Right lobe of liver (tissue), 6 donors: ENCODE data around the gene MED14. TPM values are rescaled to one million over a fixed set of nuclear protein-coding genes. Genes with fewer than 3 reads are reported as not detected.
"Not testable (repeated sequence)": the region's sequence is repeated elsewhere in the genome, so short reads cannot be mapped to it uniquely, and the experiment has no call there.

Experiments used
- ATAC-seq, 4 donors: fragments of 200-7000 bp; cut with Tn5 transposase; one replicate each; pipeline ENCODE4 v1.9.1; 2020; ENCODE audit warnings: mild to moderate bottlenecking in 4 of 4, moderate library complexity in 4 of 4
- DNase-seq, 3 donors: peaks; one replicate each; pipeline ENCODE4 v3.0.0-alpha.2; 2020
- H3K27ac ChIP-seq, 3 donors: fragments of 200-600 bp; one replicate each; pipeline ENCODE4 v1.8.0; 2022
- H3K27me3 ChIP-seq, 2 donors: fragments of 200-600 bp; one replicate each; pipeline ENCODE4 v1.8.0; 2022
- H3K36me3 ChIP-seq, 4 donors: fragments of 200-600 bp; sonication (generic) in 1 of 4; one replicate each; pipeline versions ENCODE4 v1.5.1 to v1.8.0; 2017 to 2022; ENCODE audit warnings: control low read depth in 1 of 4
- H3K4me1 ChIP-seq, 4 donors: fragments of 200-600 bp; sonication (generic) in 1 of 4; one replicate each; pipeline versions ENCODE4 v1.5.1 to v1.8.0; 2017 to 2022; ENCODE audit warnings: control low read depth in 1 of 4
- H3K4me3 ChIP-seq, 3 donors: fragments of 200-600 bp; one replicate each; pipeline ENCODE4 v1.8.0; 2022
- H3K9me3 ChIP-seq, 4 donors: fragments of 200-600 bp; sonication (generic) in 1 of 4; one replicate each; pipeline versions ENCODE4 v1.5.1 to v1.8.0; 2017 to 2022; ENCODE audit warnings: control low read depth in 1 of 4
- POLR2A ChIP-seq: fragments of 450-650 bp; IDR thresholded peaks from one replicate; pipeline ENCODE4 v1.6.1; 2017; ENCODE audit warnings: antibody characterized with exemption, mild to moderate bottlenecking
- WGBS: methylation state at CpG from one replicate; pipeline ENCODE4 v1.1.6; 2018; ENCODE audit warnings: low coverage, low lambda C conversion rate; ENCODE audit not compliant: insufficient coverage; ENCODE audit errors: missing lambda C conversion rate; 5-methylcytosine and 5-hydroxymethylcytosine counted together
- intact Hi-C, 2 donors: fragments of 100-400 bp; cut with DNase I; formaldehyde crosslinking; loops; one replicate each; pipeline versions ENCODE4 v1.11.2 to v1.14.1; 2022
- long read RNA-seq: library from polyadenylated mRNA; unstranded; transcript quantifications from one replicate; pipeline ENCODE4 v2.0.0, GENCODE V29; 2019
- total RNA-seq, 6 experiments: library from RNA; depleted of rRNA in 2 of 6; stranded (reverse); fragments of >200 nt in 2 of 6; fragmentation: NEBNext Ultra II Directional in 3 of 6; extraction: Animal tissue kit (Norgen Biotek cat#: 25700) in 3 of 6; gene quantifications; one replicate each; pipeline versions ENCODE4 v1.1.0 to v1.2.4, GENCODE V29; 2016 to 2023
- TF ChIP-seq, protein P1 (sequence below), 4 donors: fragments of 200-600 bp in 3 of 4; fragments of 450-650 bp in 1 of 4; IDR thresholded peaks; one replicate each; pipeline versions ENCODE4 v1.5.1 to v1.8.0; 2016 to 2022; ENCODE audit warnings: antibody characterized with exemption in 4 of 4, mild to moderate bottlenecking in 2 of 4
- donor health status: DM: no; HTN: yes; CAD: no.
- donor health status: DM: no; HTN: no; CAD: no.
- donor health status: DM: no; HTN: no; CAD: no.
- donor health status: DM: no; HTN: yes; CAD: no.
- donor health status: DM: no; HTN: yes; CAD: no.

MED14 gene
- total RNA-seq: 10 to 100 TPM; 13.6 to 28.4 (median 24.2) TPM
- long read RNA-seq, partial matches to known transcripts: 0 of 1 reads
- long read RNA-seq, other reads (novel, unspliced or antisense): 1 of 1 reads

DNA sequence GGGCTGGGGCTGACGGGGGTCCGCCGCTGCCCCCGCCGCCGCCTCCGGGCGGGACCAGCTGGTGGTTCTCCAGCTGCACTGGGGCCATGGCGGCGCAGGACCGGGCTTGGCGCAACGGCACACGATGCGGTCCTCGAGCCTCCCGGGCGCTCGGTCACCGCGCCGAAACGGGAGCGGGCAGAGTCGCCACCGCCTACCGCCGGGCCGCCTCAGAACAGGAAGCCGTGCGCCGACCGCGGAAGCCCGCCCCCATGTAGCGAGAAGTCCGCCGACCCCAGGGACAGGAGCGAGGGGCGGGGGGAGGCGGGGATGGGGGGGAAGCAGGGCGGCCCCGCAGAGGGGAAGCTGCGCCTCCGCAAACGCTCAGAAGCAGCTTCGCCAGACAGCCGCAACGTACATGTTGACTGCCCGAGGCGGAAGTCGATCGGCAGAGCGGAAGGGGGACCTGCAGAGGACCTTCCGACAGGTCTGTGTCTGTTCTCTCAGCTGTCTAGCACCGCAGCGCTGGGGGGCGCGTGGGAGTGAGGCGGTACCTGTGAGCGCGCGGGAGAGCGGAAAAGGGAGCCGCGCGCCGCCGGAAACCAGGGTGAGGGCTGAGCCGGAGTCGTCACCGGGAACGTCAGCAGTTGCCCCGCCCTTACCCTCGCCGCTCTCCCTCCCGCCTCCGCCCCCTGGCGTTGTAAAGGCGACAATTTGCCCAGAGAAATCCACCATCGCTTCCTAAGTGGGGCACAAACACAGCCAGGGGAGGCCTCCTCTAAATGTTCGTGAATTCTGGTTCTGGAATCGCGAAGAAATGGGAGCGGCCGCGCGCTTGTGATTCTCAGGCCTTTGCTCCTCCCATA is at the start of gene MED14:
TSS of gene MED14 (minus strand) at position 218 of the 845 bp plus-strand sequence. CDS start at position 88, 130 bp downstream.
- Histone ChIP-seq H3K27me3 (no peaks in the 10 kb centered on the region), H3K27ac (peak within 1 kb of the TSS; percentile 90 to 95 (median 92)), H3K4me1 (peaks cover 0 to 19% (median 6%) of the 10 kb centered on the region in 4 donors), H3K4me3 (peak within 1 kb of the TSS; percentile 60 to 91 (median 89)), H3K9me3 (no peaks in the 10 kb centered on the region), H3K36me3 (no peaks in the 10 kb centered on the region)
- DNase-seq (peak; percentile 90 to 96 (median 96)), ATAC-seq (peak; percentile 97 to 98 (median 97))
- TF ChIP-seq POLR2A: peak; percentile 64
- TF ChIP-seq, protein P1, sequence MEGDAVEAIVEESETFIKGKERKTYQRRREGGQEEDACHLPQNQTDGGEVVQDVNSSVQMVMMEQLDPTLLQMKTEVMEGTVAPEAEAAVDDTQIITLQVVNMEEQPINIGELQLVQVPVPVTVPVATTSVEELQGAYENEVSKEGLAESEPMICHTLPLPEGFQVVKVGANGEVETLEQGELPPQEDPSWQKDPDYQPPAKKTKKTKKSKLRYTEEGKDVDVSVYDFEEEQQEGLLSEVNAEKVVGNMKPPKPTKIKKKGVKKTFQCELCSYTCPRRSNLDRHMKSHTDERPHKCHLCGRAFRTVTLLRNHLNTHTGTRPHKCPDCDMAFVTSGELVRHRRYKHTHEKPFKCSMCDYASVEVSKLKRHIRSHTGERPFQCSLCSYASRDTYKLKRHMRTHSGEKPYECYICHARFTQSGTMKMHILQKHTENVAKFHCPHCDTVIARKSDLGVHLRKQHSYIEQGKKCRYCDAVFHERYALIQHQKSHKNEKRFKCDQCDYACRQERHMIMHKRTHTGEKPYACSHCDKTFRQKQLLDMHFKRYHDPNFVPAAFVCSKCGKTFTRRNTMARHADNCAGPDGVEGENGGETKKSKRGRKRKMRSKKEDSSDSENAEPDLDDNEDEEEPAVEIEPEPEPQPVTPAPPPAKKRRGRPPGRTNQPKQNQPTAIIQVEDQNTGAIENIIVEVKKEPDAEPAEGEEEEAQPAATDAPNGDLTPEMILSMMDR (IDR thresholded peaks at IDR 0.05): peak; percentile 56 to 62 (median 58)
- WGBS: 1% methylated on average over 12 of the region's 88 CpGs
- intact Hi-C loops: no loop called here

DNA sequence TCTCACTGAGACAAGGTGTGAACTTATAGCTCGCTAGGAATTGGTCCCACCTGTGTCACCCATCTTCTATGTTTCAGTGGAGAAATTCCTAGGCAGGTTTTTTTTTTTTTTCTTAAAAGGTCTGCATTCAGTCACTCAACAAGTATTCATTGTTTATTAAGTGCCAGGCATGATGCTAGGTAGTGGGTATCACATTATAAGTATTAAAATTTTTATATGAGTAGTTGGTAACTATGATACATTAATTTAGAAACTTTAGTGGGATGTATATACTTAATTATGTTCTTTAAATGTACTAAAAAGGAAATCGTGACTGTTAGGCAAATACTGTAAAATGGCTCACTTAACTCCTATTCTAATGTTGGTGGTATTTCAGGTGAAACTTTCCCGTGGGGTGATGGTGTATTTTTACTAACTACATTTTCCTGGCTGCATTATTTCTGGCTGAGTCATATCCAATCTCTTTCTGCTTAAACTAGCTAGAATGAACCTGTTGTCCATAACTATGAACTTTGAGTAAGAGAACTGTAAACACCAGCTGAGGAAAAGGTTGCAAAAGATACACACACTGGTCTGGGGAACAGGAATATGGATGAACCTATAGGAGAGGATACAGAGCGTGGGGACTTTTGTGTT is 49.3 kb upstream of the MED14 start:
- Histone ChIP-seq H3K27ac (no peak overlapping the region), H3K4me1 (no peaks in the 10 kb centered on the region), H3K9me3 (no peaks in the 10 kb centered on the region), H3K4me3 (no peak overlapping the region), H3K36me3 (no peaks in the 10 kb centered on the region), H3K27me3 (no peaks in the 10 kb centered on the region)
- intact Hi-C loops: no loop called here
- TF ChIP-seq, protein P1 (IDR thresholded peaks at IDR 0.05): no peak
- TF ChIP-seq POLR2A: no peak
- DNase-seq: no peak
- 53% methylated on average over 4 of the region's 4 CpGs for whole genome bisulfite sequencing
- ATAC-seq: peak; percentile 48 to 95 (median 63)

DNA sequence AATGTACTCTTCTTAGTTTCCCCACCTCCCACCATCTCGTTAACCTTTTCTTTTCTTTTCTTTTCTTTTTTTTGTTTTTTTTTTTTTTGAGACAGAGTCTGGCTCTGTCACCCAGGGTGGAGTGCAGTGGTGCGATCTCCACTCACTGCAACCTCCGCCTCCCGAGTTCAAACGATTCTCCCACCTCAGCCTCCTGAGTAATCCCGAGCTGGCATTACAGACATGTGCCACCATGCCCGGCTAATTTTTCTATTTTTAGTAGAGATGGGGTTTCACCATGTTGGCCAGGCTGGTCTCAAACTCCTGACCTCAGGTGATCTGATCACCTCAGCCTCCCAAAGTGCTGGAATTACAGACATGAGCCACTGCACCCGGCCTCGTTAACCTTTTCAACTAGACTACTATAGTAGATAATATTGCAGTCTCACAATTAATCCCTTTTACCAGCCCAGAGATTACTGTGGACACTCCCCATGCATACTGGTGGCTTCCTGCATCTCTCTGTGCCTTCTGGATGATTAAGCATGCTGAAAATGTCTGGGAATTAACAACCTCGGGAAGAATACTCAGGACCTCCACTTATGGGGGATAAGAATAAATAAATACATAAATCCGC is 47.4 kb upstream of the MED14 start:
- WGBS: 48% methylated on average over 6 of the region's 11 CpGs
- H3K27ac ChIP-seq, intact Hi-C loops, H3K9me3 ChIP-seq, DNase-seq, H3K4me3 ChIP-seq, H3K36me3 ChIP-seq, ATAC-seq, H3K27me3 ChIP-seq, H3K4me1 ChIP-seq: not testable (repeated sequence)

DNA sequence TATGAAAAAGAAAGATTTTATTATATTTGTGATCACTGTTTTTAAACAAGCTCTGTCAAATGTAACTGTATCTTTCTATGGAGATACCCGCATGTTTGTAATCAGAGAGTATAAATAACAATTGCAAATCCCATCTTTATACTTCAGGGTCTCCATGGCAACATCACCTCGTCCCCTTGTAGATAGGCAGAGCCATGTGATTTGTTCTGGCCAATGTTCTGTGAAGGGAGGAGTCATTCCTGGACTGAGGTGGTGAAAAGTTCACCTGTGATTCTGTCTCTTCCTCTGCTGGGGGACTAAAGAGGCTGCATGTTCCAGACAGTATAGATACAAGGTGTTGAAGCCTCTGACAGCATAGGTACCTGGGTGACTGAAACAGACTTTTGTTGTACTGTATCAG is 45.6 kb upstream of the MED14 start:
- no peaks in the 10 kb centered on the region for H3K36me3 ChIP-seq
- no peak for TF ChIP-seq POLR2A
- TF ChIP-seq, protein P1 (IDR thresholded peaks at IDR 0.05): no peak
- ATAC-seq: no peak
- H3K9me3 ChIP-seq: no peaks in the 10 kb centered on the region
- peaks cover 0 to 8% of the 10 kb centered on the region in 2 donors for H3K27me3 ChIP-seq
- intact Hi-C loops: no loop called here
- H3K4me1 ChIP-seq: no peaks in the 10 kb centered on the region
- 43% methylated on average over 2 of the region's 2 CpGs for WGBS
- no peak overlapping the region for H3K4me3 ChIP-seq
- DNase-seq: no peak
- no peak overlapping the region for H3K27ac ChIP-seq
